ENCODE data around the gene SLC6A7.

SLC6A7 gene

GRCh38 chr5:150221471-150221870, 31.6 kb downstream of the SLC6A7 start:
- no peak overlapping the region for H3K4me3 ChIP-seq (ENCODE audit: low read depth, low read length)
- no peak for TF ChIP-seq CTCF (IDR thresholded peaks at IDR 0.05; ENCODE audit: low read depth, low read length, missing control alignments)
- no peak for DNase-seq (ENCODE audit: low read depth)

- no peak overlapping the region for H3K4me3 ChIP-seq (ENCODE audit: low read depth, low read length)
- no peak for TF ChIP-seq CTCF (IDR thresholded peaks at IDR 0.05; ENCODE audit: low read depth, low read length, missing control alignments)
- no peak for DNase-seq (ENCODE audit: low read depth)
These were observed 33.0 kb downstream of the SLC6A7 start for GRCh38 chr5:150222906-150223305.

- H3K4me3 ChIP-seq (ENCODE audit: low read depth, low read length), result no peak overlapping the region
- TF ChIP-seq CTCF (IDR thresholded peaks at IDR 0.05; ENCODE audit: low read depth, low read length, missing control alignments), result no peak
- no peak for DNase-seq (ENCODE audit: low read depth)
These were observed 33.6 kb downstream of the SLC6A7 start for GRCh38 chr5:150223474-150223873.

- H3K4me3 ChIP-seq (ENCODE audit: low read depth, low read length), result no peak overlapping the region
- no peak for TF ChIP-seq CTCF (IDR thresholded peaks at IDR 0.05; ENCODE audit: low read depth, low read length, missing control alignments)
- no peak for DNase-seq (ENCODE audit: low read depth)
These were observed 34.7 kb downstream of the SLC6A7 start for GRCh38 chr5:150224483-150225027.

- no peak overlapping the region for H3K4me3 ChIP-seq (ENCODE audit: low read depth, low read length)
- TF ChIP-seq CTCF (IDR thresholded peaks at IDR 0.05; ENCODE audit: low read depth, low read length, missing control alignments), result no peak
- no peak for DNase-seq (ENCODE audit: low read depth)
These were observed 37.2 kb downstream of the SLC6A7 start for GRCh38 chr5:150227036-150227435.

- no peak for DNase-seq (ENCODE audit: low read depth)
- no peak overlapping the region for H3K4me3 ChIP-seq (ENCODE audit: low read depth, low read length)
- TF ChIP-seq CTCF (IDR thresholded peaks at IDR 0.05; ENCODE audit: low read depth, low read length, missing control alignments), result no peak
These were observed 37.9 kb downstream of the SLC6A7 start for GRCh38 chr5:150227606-150228273.

- no peak for TF ChIP-seq CTCF (IDR thresholded peaks at IDR 0.05; ENCODE audit: low read depth, low read length, missing control alignments)
- DNase-seq (ENCODE audit: low read depth), result no peak
- H3K4me3 ChIP-seq (ENCODE audit: low read depth, low read length), result no peak overlapping the region
These were observed 39.7 kb downstream of the SLC6A7 start for GRCh38 chr5:150229571-150229970.
